Keratinocyte (primary cell): Measurements from ENCODE around the gene LCE1C. TPM values are rescaled to one million over a fixed set of nuclear protein-coding genes. Genes with fewer than 3 reads are reported as not detected.
A peak's percentile ranks its signal among the peaks of the same experiment; 100 is the strongest.

Source experiments
- DNase-seq: peaks from one replicate; pipeline ENCODE4 v3.0.0-alpha.2; 2011; ENCODE audit warnings: low read depth, missing footprints, low spot score
- FAIRE-seq: peaks from 2 replicates; lab custom pipeline; 2011; peaks lifted over from hg19 to GRCh38; lab: Jason Lieb, UNC
- H2AFZ ChIP-seq: 2 replicates; pipeline ENCODE4 v1.6.0; 2012; ENCODE audit warnings: low read length, control low read depth, inconsistent platforms; ENCODE audit not compliant: control insufficient read depth
- H3K27ac ChIP-seq: 2 replicates; pipeline ENCODE4 v1.5.1; 2011; ENCODE audit warnings: low read length; ENCODE audit not compliant: control insufficient read depth, insufficient read depth
- H3K27me3 ChIP-seq: 3 replicates; pipeline ENCODE4 v1.6.0; 2011; ENCODE audit warnings: low read length; ENCODE audit not compliant: control insufficient read depth, insufficient read depth; ENCODE audit errors: extremely low read depth
- H3K36me3 ChIP-seq, 2 experiments: 2 replicates in 1 of 2; 3 replicates in 1 of 2; pipeline ENCODE4 v1.5.1; 2011; ENCODE audit warnings: low read length in 2 of 2, mild to moderate bottlenecking in 1 of 2; ENCODE audit not compliant: control insufficient read depth in 2 of 2, insufficient read depth in 2 of 2; ENCODE audit errors: extremely low read depth in 1 of 2
- H3K4me1 ChIP-seq: 3 replicates; pipeline ENCODE4 v1.5.1; 2011; ENCODE audit warnings: low read length; ENCODE audit not compliant: control insufficient read depth, insufficient read depth; ENCODE audit errors: extremely low read depth
- H3K4me2 ChIP-seq: 3 replicates; pipeline ENCODE4 v1.6.0; 2011; ENCODE audit warnings: low read depth, low read length; ENCODE audit not compliant: control insufficient read depth, insufficient read depth; ENCODE audit errors: extremely low read depth
- H3K4me3 ChIP-seq, 3 experiments: fragments of 200-600 bp in 1 of 3; sonication (generic) in 1 of 3; 2 replicates in 2 of 3; 3 replicates in 1 of 3; pipeline ENCODE4 v1.5.1; 2011 to 2016; ENCODE audit warnings: low read length in 3 of 3, mild to moderate bottlenecking in 3 of 3, control low read depth in 2 of 3, inconsistent platforms in 1 of 3, low read depth in 1 of 3, mixed read lengths in 1 of 3, mixed run types in 1 of 3, moderate library complexity in 1 of 3; ENCODE audit not compliant: control insufficient read depth in 2 of 3, insufficient read depth in 2 of 3; ENCODE audit errors: extremely low read depth in 1 of 3
- H3K79me2 ChIP-seq: 2 replicates; pipeline ENCODE4 v1.6.0; 2012; ENCODE audit warnings: low read length; ENCODE audit not compliant: control insufficient read depth, insufficient read depth
- H3K9ac ChIP-seq: 3 replicates; pipeline ENCODE4 v1.6.0; 2011; ENCODE audit warnings: low read length; ENCODE audit not compliant: control insufficient read depth, insufficient read depth; ENCODE audit errors: extremely low read depth
- H3K9me1 ChIP-seq: 3 replicates; pipeline ENCODE4 v1.6.0; 2011; ENCODE audit warnings: low read length; ENCODE audit not compliant: control insufficient read depth, insufficient read depth; ENCODE audit errors: extremely low read depth
- H3K9me3 ChIP-seq: 2 replicates; pipeline ENCODE4 v1.5.1; 2012; ENCODE audit warnings: low read depth, low read length; ENCODE audit not compliant: control insufficient read depth
- H4K20me1 ChIP-seq: 3 replicates; pipeline ENCODE4 v1.6.0; 2011; ENCODE audit warnings: low read length; ENCODE audit not compliant: control insufficient read depth, insufficient read depth; ENCODE audit errors: extremely low read depth
- EZH2 ChIP-seq: IDR thresholded peaks from one replicate; pipeline ENCODE4 v1.6.1; 2012; ENCODE audit warnings: inconsistent platforms, mild to moderate bottlenecking, low read length, moderate library complexity
- dilution Hi-C: fragments of 300-500 bp; cut with MboI; formaldehyde crosslinking; loops from one replicate; pipeline ENCODE4 v1.7.0; 2020; ENCODE audit warnings: low sequenced_read_pairs; ENCODE audit not compliant: extremely low pct_ligation_motif_present
- polyA plus RNA-seq, 5 experiments: library from polyadenylated mRNA; depleted of rRNA in 3 of 5; stranded (reverse) in 3 of 5; stranded (forward) in 1 of 5; unstranded in 1 of 5; fragments of >200 nt; gene quantifications; 1 replicate in 1 of 5; 2 replicates in 3 of 5; 3 replicates in 1 of 5; pipeline versions ENCODE4 v1.2.1 to v1.2.3, GENCODE V29; 2011 to 2012; ENCODE audit warnings: missing spikeins in 2 of 5, low read depth in 1 of 5, low replicate concordance in 1 of 5
- TF ChIP-seq, protein P1 (sequence below), 3 experiments: IDR thresholded peaks in 1 of 3; conservative IDR thresholded peaks in 1 of 3; optimal IDR thresholded peaks in 1 of 3; 2 replicates in 2 of 3; 3 replicates in 1 of 3; pipeline versions ENCODE3 to v1.5.1; 2011; ENCODE audit warnings: low read length in 3 of 3, mild to moderate bottlenecking in 3 of 3, moderate library complexity in 2 of 3, control low read depth in 1 of 3, inconsistent platforms in 1 of 3; ENCODE audit not compliant: insufficient read depth in 2 of 3; ENCODE audit errors: extremely low read depth in 1 of 3

LCE1C gene
- polyA plus RNA-seq, 1 donor (not counting 4 experiments of a cell fraction or from before 2014, with no cell fraction given), result 1.8 TPM

DNA sequence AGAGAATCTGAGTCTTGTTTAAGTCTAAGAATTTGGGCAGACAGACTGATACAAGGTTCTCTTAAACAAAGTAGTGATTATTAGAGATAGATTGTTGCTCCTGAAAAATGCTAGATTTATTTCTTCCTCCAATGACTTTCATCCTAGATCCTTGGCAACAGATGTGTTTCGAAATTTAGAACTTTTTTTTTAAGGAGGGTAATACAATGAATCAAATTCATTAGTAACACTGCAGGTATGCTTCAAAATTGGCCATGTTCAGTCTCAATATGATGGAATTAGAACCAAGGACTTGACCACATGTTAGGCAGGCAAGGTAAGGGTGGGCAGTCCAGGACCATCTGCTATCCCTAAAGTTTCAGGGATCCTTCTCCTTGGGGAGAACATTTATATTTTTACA is 36.0 kb downstream of the LCE1C start:
- DNase-seq (no peak), FAIRE-seq (no peak)
- dilution Hi-C loops, result no loop called here
- Histone ChIP-seq H3K27ac (no peak overlapping the region), H3K9me1 (no peaks in the 10 kb centered on the region), H3K4me1 (peaks cover 10% of the 10 kb centered on the region), H3K9me3 (no peaks in the 10 kb centered on the region), H3K4me3 (no peak overlapping the region), H3K9ac (no peak overlapping the region), H3K36me3 (no peaks in the 10 kb centered on the region), H2AFZ (no peak overlapping the region), H3K79me2 (no peaks in the 10 kb centered on the region), H3K27me3 (no peaks in the 10 kb centered on the region), H3K4me2 (no peak overlapping the region), H4K20me1 (no peaks in the 10 kb centered on the region)
- TF ChIP-seq EZH2, result no peak
- TF ChIP-seq, protein P1, sequence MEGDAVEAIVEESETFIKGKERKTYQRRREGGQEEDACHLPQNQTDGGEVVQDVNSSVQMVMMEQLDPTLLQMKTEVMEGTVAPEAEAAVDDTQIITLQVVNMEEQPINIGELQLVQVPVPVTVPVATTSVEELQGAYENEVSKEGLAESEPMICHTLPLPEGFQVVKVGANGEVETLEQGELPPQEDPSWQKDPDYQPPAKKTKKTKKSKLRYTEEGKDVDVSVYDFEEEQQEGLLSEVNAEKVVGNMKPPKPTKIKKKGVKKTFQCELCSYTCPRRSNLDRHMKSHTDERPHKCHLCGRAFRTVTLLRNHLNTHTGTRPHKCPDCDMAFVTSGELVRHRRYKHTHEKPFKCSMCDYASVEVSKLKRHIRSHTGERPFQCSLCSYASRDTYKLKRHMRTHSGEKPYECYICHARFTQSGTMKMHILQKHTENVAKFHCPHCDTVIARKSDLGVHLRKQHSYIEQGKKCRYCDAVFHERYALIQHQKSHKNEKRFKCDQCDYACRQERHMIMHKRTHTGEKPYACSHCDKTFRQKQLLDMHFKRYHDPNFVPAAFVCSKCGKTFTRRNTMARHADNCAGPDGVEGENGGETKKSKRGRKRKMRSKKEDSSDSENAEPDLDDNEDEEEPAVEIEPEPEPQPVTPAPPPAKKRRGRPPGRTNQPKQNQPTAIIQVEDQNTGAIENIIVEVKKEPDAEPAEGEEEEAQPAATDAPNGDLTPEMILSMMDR (optimal IDR thresholded peaks at IDR 0.05 in 1 of 3, IDR thresholded peaks at IDR 0.05 in 1 of 3, conservative IDR thresholded peaks at IDR 0.05 in 1 of 3; ENCODE audit: extremely low read depth in 1 of 3, insufficient read depth in 2 of 3, low read length in 3 of 3), result no peak

DNA sequence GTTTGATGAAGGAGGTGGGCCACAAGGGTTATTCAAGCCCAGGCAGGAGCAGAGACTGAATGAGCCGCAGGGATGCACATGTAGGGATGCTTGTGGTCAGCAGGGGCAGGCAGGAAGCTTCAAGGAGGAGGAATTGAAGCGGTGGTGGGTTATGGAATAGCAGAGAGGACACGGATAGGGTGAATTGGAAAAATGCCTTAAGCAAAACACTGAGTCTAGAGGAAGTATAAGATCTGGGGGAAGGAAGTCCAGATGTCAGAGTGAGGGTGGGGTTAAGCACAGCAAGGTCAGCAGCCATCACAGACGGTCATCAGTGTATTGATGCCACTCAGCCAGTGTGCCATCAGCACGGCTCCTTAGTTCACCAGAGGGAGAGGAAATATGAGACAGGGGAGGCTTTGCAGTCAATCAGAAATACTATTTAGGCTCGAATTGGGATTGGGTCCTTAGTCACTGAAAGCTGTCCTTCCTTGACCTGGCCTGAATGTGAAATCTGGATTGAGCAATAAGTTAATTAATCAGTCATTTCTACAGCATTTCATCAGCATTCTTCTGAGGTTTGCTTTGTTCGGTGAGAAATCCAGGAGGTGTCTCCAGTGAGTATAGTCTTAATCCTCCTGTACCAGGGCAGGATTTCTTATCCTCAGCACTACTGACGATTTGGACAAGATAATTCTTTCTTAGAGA is 37.5 kb downstream of the LCE1C start:
- Histone ChIP-seq H3K36me3 (no peaks in the 10 kb centered on the region), H3K9me3 (no peaks in the 10 kb centered on the region), H3K4me1 (peaks cover 6% of the 10 kb centered on the region), H3K9me1 (no peaks in the 10 kb centered on the region), H2AFZ (no peak overlapping the region), H3K4me3 (no peak overlapping the region), H3K9ac (no peak overlapping the region), H3K27me3 (no peaks in the 10 kb centered on the region), H3K79me2 (no peaks in the 10 kb centered on the region), H4K20me1 (no peaks in the 10 kb centered on the region), H3K4me2 (no peak overlapping the region), H3K27ac (no peak overlapping the region)
- no peak for TF ChIP-seq EZH2
- TF ChIP-seq, protein P1 (optimal IDR thresholded peaks at IDR 0.05 in 1 of 3, IDR thresholded peaks at IDR 0.05 in 1 of 3, conservative IDR thresholded peaks at IDR 0.05 in 1 of 3; ENCODE audit: extremely low read depth in 1 of 3, insufficient read depth in 2 of 3, low read length in 3 of 3), result peak in 1 of 3 experiments; percentile 1
- FAIRE-seq, result no peak
- DNase-seq, result no peak
- dilution Hi-C loops, result no loop called here
